ENCODE results near the gene ZNF217.
"Not testable (repeated sequence)": the region's sequence is repeated elsewhere in the genome, so short reads cannot be mapped to it uniquely, and the experiment has no call there.

ZNF217 gene

GRCh38 chr20:53522696-53523095, 70.9 kb downstream of the ZNF217 start:
- DNase-seq: no peak

- no peak for DNase-seq
Observed at GRCh38 chr20:53522026-53522425, 71.6 kb downstream of the ZNF217 start.

DNA sequence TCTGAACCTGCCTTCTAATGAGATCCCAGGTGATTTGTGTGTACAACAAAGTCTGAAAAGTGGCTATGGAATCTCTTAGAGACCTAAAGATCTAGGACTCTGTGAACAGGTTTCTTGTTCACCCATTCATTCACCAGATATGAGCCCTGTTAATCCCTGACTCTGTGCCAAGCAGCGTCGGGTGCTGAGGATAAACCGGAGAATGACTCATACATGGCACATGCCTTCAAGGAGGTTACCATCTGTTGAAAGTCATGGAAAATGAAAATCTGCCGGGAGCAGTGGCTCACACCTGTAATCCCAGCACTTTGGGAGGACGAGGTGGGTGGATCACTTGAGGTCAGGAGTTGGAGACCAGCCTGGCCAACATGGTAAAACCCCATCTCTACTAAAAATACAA, 72.2 kb downstream of the ZNF217 start:
- DNase-seq: not testable (repeated sequence)

DNA sequence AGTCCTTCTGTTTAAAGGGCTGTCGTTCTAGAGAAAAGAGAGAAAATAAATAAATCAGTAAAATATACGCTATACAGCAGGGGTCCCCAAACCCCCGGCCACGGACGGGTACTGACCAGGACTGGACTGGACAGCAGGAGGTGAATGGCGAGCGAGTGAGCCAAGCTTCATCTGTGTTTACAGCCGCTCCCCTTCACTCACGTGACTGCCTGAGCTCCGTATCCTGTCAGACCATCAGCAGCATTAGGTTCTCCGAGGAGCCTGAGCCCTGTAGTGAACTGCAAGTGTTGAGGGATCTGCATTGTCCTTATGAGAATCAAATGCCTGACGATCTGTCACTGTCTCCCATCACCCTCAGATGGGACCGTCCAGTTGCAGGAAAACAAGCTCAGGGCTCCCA, 76.5 kb downstream of the ZNF217 start:
- DNase-seq: no peak
